GM12878 (cell line): ENCODE measurements around the gene NSMCE3. TPM values are rescaled to one million over a fixed set of nuclear protein-coding genes. Genes with fewer than 3 reads are reported as not detected.

ENCODE experiments used
- ATAC-seq: fragments of 200-7000 bp; cut with Tn5 transposase; 3 replicates; pipeline ENCODE4 v1.9.1; 2020; ENCODE audit warnings: mild to moderate bottlenecking, moderate library complexity
- BruUV-seq: library from RNA; stranded (reverse); fragments of 400-500 nt; replicated peaks from 2 replicates; lab custom pipeline; 2021; lab: Mats Ljungman, UMichigan
- CTCF ChIA-PET: fragments of 300-600 bp; sonication (Branson Sonifier 250); formaldehyde crosslinking; extraction: SDS; loops from one replicate; lab custom pipeline; 2021; ENCODE audit warnings: inconsistent platforms; lab: Yijun Ruan, JAX
- POLR2A ChIA-PET: fragments of 350-600 bp; formaldehyde crosslinking; extraction: SDS; loops from one replicate; lab custom pipeline; 2021; ENCODE audit warnings: inconsistent platforms; lab: Charles Lee
- RAD21 ChIA-PET: fragments of 300-600 bp; sonication (Branson Sonifier 250); formaldehyde crosslinking; loops from one replicate; lab custom pipeline; 2023; ENCODE audit warnings: antibody characterized with exemption; ENCODE audit not compliant: unreplicated experiment; lab: Charles Lee
- SMC1A ChIA-PET: fragments of 300-600 bp; sonication (Branson Sonifier 250); formaldehyde crosslinking; loops from one replicate; lab custom pipeline; 2023; ENCODE audit not compliant: unreplicated experiment, uncharacterized antibody; lab: Charles Lee
- DNase-seq: peaks from one replicate; pipeline ENCODE4 v3.0.0-alpha.2; 2011; ENCODE audit warnings: low read depth, low spot score
- FAIRE-seq: peaks from 3 replicates; lab custom pipeline; 2011; peaks lifted over from hg19 to GRCh38; lab: Jason Lieb, UNC
- H2AFZ ChIP-seq: 2 replicates; pipeline ENCODE4 v1.6.0; 2011; ENCODE audit warnings: low read depth, low read length, control low read depth; ENCODE audit not compliant: control insufficient read depth
- H3K27ac ChIP-seq: 2 replicates; pipeline ENCODE4 v1.5.1; 2011; ENCODE audit warnings: control low read depth; ENCODE audit not compliant: control insufficient read depth, insufficient read depth
- H3K27me3 ChIP-seq, 2 experiments: replicated peaks in 1 of 2; 2 replicates each; pipeline versions ENCODE4 v1.6.0 to v1.6.1; 2011; ENCODE audit warnings: low read length in 1 of 2; ENCODE audit not compliant: control insufficient read depth in 2 of 2, insufficient read depth in 2 of 2
- H3K36me3 ChIP-seq, 2 experiments: 2 replicates each; pipeline ENCODE4 v1.5.1; 2011; ENCODE audit warnings: low read length in 1 of 2; ENCODE audit not compliant: control insufficient read depth in 2 of 2, insufficient read depth in 2 of 2
- H3K4me1 ChIP-seq: 2 replicates; pipeline ENCODE4 v1.6.1; 2011; ENCODE audit warnings: mild to moderate bottlenecking, low read length, moderate library complexity, mixed read lengths; ENCODE audit not compliant: control insufficient read depth, insufficient read depth
- H3K4me2 ChIP-seq: 2 replicates; pipeline ENCODE4 v1.6.0; 2011; ENCODE audit warnings: control low read depth; ENCODE audit not compliant: control insufficient read depth, insufficient read depth
- H3K4me3 ChIP-seq: fragments of 200-600 bp; sonication (generic); 2 replicates; pipeline ENCODE4 v1.5.1; 2016
- H3K79me2 ChIP-seq: 2 replicates; pipeline ENCODE4 v1.6.0; 2011; ENCODE audit warnings: low read length; ENCODE audit not compliant: control insufficient read depth, insufficient read depth
- H3K9ac ChIP-seq: 2 replicates; pipeline ENCODE4 v1.8.0; 2011; ENCODE audit warnings: low read length, control low read depth, mixed read lengths; ENCODE audit not compliant: control insufficient read depth, insufficient read depth
- H3K9me3 ChIP-seq: replicated peaks from 3 replicates; pipeline ENCODE4 v1.5.1; 2011; ENCODE audit warnings: mild to moderate bottlenecking, low read length; ENCODE audit not compliant: control insufficient read depth, insufficient read depth
- H4K20me1 ChIP-seq: 2 replicates; pipeline ENCODE4 v1.6.0; 2011; ENCODE audit not compliant: control insufficient read depth, insufficient read depth
- BACH1 ChIP-seq: fragments of 450-650 bp; IDR thresholded peaks from 2 replicates; pipeline ENCODE4 v1.6.1; 2017; ENCODE audit warnings: mild to moderate bottlenecking, borderline replicate concordance
- CBX3 ChIP-seq: fragments of 200-600 bp; sonication (generic); IDR thresholded peaks from 2 replicates; pipeline ENCODE4 v1.6.1; 2016; ENCODE audit warnings: low read depth, borderline replicate concordance
- FOXK2 ChIP-seq: fragments of 450-650 bp; IDR thresholded peaks from 2 replicates; pipeline ENCODE4 v1.6.1; 2017; ENCODE audit warnings: mild to moderate bottlenecking, moderate library complexity
- GATAD2B ChIP-seq: fragments of 450-650 bp; conservative IDR thresholded peaks from 2 replicates; pipeline ENCODE4 v1.6.1; 2017; ENCODE audit warnings: low read depth, mild to moderate bottlenecking, moderate library complexity
- MTA3 ChIP-seq: IDR thresholded peaks from 2 replicates; pipeline ENCODE4 v1.6.1; 2012; ENCODE audit warnings: low read length, inconsistent platforms, borderline replicate concordance
- NFIC ChIP-seq: IDR thresholded peaks from 2 replicates; pipeline ENCODE4 v1.6.1; 2012; ENCODE audit warnings: low read depth, mild to moderate bottlenecking, inconsistent platforms, low read length, moderate library complexity
- PAX5 ChIP-seq: IDR thresholded peaks from 2 replicates; pipeline ENCODE4 v1.6.1; 2011; ENCODE audit warnings: low read depth, low read length, borderline replicate concordance
- RBBP5 ChIP-seq: fragments of 200-600 bp; sonication (generic); conservative IDR thresholded peaks from 2 replicates; pipeline ENCODE4 v1.6.1; 2016
- SP1 ChIP-seq: IDR thresholded peaks from one replicate; pipeline ENCODE4 v1.6.1; 2011; ENCODE audit warnings: low read depth, low read length
- SRF ChIP-seq, 2 experiments: IDR thresholded peaks; 2 replicates each; pipeline ENCODE4 v1.6.1; 2011; ENCODE audit warnings: low read depth in 2 of 2, low read length in 2 of 2, mild to moderate bottlenecking in 1 of 2, moderate library complexity in 1 of 2
- YY1 ChIP-seq: IDR thresholded peaks from 2 replicates; pipeline ENCODE4 v1.6.1; 2011; ENCODE audit warnings: low read depth, mild to moderate bottlenecking, low read length
- WGBS: methylation state at CpG from one replicate; pipeline ENCODE4 v1.1.6; 2016; ENCODE audit warnings: low lambda C conversion rate; ENCODE audit not compliant: insufficient replicate concordance, insufficient coverage; ENCODE audit errors: missing lambda C conversion rate; 5-methylcytosine and 5-hydroxymethylcytosine counted together
- in situ Hi-C: fragments of 300-500 bp; cut with MboI; formaldehyde crosslinking; loops from 9 replicates; pipeline ENCODE4 v1.14.3; 2018; ENCODE audit warnings: mixed read lengths
- intact Hi-C: fragments of 100-400 bp; cut with micrococcal nuclease; formaldehyde crosslinking; loops from one replicate; pipeline ENCODE4 v1.14.2; 2022; ENCODE audit not compliant: unreplicated experiment
- polyA plus RNA-seq, 11 experiments: library from polyadenylated mRNA; depleted of rRNA in 4 of 11; unstranded in 6 of 11; stranded (reverse) in 5 of 11; fragments of >200 nt; fragmentation: Nextera tagmentation in 4 of 11; fragmentation: Illumina TruSeq in 1 of 11; extraction: Ambion mirVana in 4 of 11; extraction: Trizol in 1 of 11; gene quantifications; 1 replicate in 1 of 11; 2 replicates in 10 of 11; pipeline versions ENCODE4 v1.2.1 to v1.2.3, GENCODE V29; 2011 to 2016; ENCODE audit warnings: inconsistent platforms in 2 of 11, missing spikeins in 2 of 11, low read depth in 1 of 11
- total RNA-seq, 4 experiments: library from RNA; depleted of rRNA in 3 of 4; stranded (reverse); fragments of >200 nt in 3 of 4; fragmentation: Illumina TruSeq in 1 of 4; extraction: Trizol in 1 of 4; gene quantifications; 2 replicates each; pipeline versions ENCODE4 v1.2.1 to v1.2.3, GENCODE V29; 2013 to 2021
- TF ChIP-seq, protein P1 (sequence below): fragments of 450-650 bp; IDR thresholded peaks from 2 replicates; pipeline ENCODE4 v1.6.1; 2017; ENCODE audit warnings: antibody characterized with exemption, mild to moderate bottlenecking, moderate library complexity

Gene NSMCE3
- total and polyA plus RNA-seq, 10 of the 15 experiments (the other 5 are each of a cell fraction or from before 2014, with no cell fraction given): 3.7 to 30.0 (median 19.2) TPM

DNA sequence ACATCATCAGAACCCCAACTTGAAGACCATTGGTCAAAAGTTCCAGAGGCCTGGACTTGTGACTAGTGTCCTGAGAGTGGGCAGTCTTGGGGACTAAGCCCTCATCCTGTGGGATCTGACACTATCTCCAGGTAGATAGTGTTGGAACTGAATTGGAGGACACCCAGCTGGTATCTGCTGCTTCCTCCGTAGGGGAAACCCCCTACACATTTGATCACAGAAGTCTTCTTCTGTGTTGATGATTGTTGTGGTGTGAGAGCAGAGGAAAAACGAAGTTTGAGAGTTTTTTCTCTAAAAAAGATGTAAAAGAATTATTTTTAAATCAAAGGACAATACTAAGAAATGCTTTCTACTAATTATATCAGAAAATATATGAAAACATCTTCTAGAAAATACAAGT lies 6.9 kb downstream of the NSMCE3 start (continued):
- TF ChIP-seq, protein P1, sequence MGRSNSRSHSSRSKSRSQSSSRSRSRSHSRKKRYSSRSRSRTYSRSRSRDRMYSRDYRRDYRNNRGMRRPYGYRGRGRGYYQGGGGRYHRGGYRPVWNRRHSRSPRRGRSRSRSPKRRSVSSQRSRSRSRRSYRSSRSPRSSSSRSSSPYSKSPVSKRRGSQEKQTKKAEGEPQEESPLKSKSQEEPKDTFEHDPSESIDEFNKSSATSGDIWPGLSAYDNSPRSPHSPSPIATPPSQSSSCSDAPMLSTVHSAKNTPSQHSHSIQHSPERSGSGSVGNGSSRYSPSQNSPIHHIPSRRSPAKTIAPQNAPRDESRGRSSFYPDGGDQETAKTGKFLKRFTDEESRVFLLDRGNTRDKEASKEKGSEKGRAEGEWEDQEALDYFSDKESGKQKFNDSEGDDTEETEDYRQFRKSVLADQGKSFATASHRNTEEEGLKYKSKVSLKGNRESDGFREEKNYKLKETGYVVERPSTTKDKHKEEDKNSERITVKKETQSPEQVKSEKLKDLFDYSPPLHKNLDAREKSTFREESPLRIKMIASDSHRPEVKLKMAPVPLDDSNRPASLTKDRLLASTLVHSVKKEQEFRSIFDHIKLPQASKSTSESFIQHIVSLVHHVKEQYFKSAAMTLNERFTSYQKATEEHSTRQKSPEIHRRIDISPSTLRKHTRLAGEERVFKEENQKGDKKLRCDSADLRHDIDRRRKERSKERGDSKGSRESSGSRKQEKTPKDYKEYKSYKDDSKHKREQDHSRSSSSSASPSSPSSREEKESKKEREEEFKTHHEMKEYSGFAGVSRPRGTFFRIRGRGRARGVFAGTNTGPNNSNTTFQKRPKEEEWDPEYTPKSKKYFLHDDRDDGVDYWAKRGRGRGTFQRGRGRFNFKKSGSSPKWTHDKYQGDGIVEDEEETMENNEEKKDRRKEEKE: no peak

- H4K20me1 ChIP-seq: no peaks in the 10 kb centered on the region
- FAIRE-seq: no peak
- H3K9me3 ChIP-seq: no peaks in the 10 kb centered on the region
- TF ChIP-seq BACH1 (no peak), PAX5 (no peak), MTA3 (no peak), SRF (IDR thresholded peaks at IDR 0.05; ENCODE audit: low read depth in 2 of 2, low read length in 2 of 2) (no peak), FOXK2 (no peak), GATAD2B (no peak), RBBP5 (no peak), NFIC (no peak), YY1 (no peak), CBX3 (no peak), SP1 (no peak)
- H3K36me3 ChIP-seq: no peaks in the 10 kb centered on the region
- peaks cover under 1% of the 10 kb centered on the region; the same call in 1 of the 2 replicates for H3K79me2 ChIP-seq
- no peaks in the 10 kb centered on the region for H3K4me1 ChIP-seq
- ChIA-PET POLR2A (no interaction called here), RAD21 (interaction anchor here (1.2 kb wide), 1 partner anchor 15 kb away, joined by 3 read pairs; no protein-coding TSS in a partner anchor), CTCF (interaction anchor here (0.8 kb wide), 1 partner anchor 44 kb away, joined by 3 read pairs; no protein-coding TSS in a partner anchor), SMC1A (interaction anchor here (0.9 kb wide), 1 partner anchor 48 kb away, joined by 3 read pairs; no protein-coding TSS in a partner anchor)
- no peak overlapping the region for H3K4me3 ChIP-seq
- H3K27ac ChIP-seq: no peak overlapping the region
- no peak overlapping the region for H2AFZ ChIP-seq
- H3K4me2 ChIP-seq: no peak overlapping the region
- DNase-seq: no peak
- no peaks in the 10 kb centered on the region for H3K27me3 ChIP-seq
- in situ Hi-C loops: no loop called here
- BruUV-seq: no TSS peak
- WGBS: 85% methylated on average over 6 of the region's 6 CpGs
- ATAC-seq: no peak
- no peak overlapping the region for H3K9ac ChIP-seq
- intact Hi-C loops: no loop called here
These were observed 8.7 kb downstream of the NSMCE3 start for GRCh38 chr15:29260896-29261295.
